ENCODE data around the gene POU6F2.

The POU6F2 gene

DNA sequence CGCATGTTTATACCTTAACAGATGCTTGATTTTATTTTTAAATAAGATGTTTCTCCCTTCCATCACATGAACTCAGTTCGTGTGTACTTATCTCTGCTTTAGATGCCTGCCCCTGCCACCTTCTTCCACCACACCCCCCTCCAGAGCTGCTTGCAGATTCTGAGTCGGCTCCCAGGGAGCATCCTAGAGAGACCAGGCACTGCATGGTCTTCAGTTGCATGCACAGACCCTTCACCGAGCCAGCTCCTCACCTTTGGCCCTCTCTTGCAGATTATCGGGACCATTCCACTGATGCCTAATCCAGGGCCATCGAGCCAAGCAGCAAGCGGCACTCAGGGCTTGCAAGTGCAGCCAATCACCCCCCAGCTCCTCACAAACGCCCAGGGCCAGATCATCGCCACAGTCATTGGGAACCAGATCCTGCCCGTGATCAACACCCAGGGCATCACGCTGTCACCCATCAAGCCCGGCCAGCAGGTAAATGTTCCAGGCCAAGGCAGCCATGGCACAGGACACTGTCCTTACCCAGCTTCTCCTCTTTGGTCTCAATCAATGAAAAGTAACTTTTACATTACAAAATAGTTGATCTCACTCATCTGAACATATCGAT lies 455.2 kb downstream of the POU6F2 start:
- no peak for DNase-seq (ENCODE audit: low read depth, low spot score)

DNA sequence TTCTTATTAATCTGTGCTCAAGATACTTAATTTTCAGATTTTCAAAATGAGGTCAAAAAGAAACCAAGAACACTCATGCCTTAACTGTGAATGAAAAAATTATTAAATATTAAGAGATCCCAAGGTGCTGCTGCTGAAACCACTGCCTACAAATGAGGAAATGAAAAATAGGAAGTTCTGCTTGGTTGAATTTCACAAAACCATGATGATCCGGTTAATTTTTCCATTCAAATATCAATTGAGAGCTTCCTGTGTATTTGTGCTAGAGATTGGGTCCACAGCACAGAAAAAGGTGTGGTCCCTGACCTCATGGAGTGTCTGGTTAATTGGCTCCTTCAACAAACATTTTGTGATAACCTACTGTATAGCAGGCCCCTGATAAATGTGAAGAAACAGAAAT lies 455.8 kb downstream of the POU6F2 start:
- DNase-seq (ENCODE audit: low read depth, low spot score) = no peak

DNA sequence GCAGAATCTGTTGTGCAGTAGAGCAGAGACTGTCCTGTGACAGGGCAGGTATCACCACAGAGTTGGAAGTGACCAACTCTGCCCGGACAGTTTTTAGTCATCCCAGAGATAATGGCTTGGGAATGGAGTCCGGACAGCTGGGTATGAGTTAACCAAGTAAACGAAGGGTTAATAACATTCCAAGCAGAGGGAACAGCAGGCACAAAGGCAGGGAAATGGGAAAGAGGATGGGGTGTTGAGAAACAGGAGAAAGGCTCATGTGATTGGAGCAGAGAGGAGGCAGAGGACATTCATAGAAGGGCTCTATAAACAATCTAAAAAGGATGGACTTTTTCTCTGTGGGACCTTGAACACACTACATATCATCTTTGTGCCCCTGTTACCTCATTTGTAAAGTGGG lies 456.3 kb downstream of the POU6F2 start:
- DNase-seq (ENCODE audit: low read depth, low spot score) = no peak

- no peak for DNase-seq (ENCODE audit: low read depth, low spot score)
Observed at GRCh38 chr7:39446546-39446945, 468.8 kb downstream of the POU6F2 start.

- no peak for DNase-seq (ENCODE audit: low read depth, low spot score)
Observed at GRCh38 chr7:39451901-39452300, 474.2 kb downstream of the POU6F2 start.

DNA sequence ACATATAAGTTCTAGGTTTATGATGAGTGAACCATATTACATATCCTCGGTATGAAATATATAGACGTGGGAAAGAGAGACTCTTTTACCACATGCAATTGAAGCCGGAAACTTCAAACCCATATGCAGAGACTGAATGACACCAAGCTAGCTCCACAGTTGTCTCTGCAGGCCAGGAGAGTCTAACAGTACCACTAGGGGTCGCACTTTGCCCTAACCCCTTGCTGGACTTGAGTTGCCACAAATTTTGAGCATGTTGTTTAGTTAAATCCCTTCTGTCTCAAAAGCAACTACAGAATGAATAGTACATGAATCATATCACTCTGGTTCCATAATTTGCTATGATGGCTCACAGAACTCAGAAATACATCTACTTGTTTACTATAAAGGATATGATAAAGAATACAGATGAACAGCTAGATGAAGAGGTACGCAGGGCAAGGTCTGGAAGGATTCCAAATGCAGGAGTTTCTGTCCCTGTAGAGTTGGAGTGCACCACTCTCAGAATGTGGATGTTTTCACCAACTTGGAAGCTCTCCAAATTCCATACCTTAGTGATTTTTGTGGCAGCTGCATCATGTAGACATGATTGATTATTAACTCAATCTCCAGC lies 476.1 kb downstream of the POU6F2 start:
- DNase-seq (ENCODE audit: low read depth, low spot score) = peak; percentile 8

DNA sequence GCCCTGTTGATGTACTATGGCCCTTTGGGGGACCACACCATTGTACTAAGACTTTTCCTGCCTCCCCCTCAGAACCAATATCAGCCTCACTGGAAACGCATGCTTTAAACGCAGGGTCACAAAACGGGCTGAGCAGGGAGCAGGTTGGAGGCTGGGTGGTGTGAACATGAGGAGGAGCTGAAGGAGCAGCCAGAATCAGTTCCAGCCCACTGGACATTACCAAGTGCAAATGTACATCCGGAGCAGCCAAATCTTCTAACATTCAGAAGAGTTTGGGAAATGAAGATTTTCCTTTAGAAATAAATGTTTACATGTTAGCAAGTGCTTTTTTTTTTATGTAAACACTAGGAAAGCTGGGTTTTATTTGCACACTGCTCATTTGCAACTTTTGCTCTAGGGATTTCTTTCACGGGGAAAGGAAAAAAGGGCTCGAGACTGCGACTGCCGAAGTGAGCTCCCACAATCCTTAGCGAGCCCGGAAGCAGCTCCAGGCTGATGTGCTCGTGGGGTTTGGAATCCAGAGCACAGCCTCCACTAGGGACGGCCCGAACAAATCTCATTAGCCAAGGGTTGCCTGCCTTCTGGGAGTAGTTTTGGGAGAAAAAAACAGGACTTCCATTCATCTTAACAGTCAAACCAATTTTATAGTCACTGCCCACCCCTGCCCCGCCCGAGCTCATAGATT lies 480.5 kb downstream of the POU6F2 start:
- DNase-seq (ENCODE audit: low read depth, low spot score) = no peak

GRCh38 chr7:39459636-39460035 lies 481.9 kb downstream of the POU6F2 start:
- DNase-seq (ENCODE audit: low read depth, low spot score) = no peak

DNA sequence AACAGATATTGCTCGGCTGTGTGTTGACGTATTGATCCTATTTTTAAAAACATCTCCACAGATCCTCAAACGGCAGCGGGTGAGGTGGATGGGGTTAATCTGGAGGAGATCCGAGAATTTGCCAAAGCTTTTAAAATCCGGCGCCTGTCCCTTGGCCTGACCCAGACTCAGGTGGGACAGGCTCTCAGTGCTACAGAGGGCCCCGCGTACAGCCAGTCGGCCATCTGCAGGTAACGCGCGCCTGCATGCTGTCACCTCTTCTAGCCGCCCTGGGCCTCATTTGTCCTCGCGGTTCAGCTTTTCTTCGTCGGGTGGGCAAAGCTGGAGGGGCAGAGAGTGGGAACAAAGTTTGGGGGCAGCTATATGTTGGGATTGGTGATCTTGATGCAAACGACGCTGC lies 482.8 kb downstream of the POU6F2 start:
- no peak for DNase-seq (ENCODE audit: low read depth, low spot score)

DNA sequence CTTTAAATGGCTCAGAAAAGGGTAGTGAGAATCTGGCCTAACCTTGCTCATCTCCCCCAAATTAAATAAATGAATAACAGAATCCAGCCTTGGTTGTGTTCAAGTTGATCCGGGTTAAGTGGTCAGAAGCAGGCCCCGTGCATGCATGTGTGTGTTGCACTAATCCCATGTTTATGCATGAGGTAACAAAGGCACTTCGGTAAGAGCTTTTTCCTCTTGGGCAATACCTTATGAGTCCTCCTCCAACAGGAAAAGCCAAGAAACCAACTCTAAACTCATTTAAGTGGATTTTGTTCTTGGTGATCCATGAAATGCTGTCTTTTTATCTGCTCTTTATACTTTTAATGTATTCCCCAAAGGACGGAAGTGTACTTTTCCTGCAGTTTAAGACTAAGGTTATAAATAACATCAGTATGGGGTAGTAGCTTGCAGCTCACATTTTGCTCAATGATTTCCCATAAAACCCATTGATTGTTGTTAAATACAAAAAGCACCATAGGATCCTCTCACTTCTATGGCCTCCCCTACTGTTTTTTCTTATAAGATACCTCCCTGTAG lies 483.6 kb downstream of the POU6F2 start:
- DNase-seq (ENCODE audit: low read depth, low spot score) = no peak

GRCh38 chr7:39463252-39463651 lies 485.5 kb downstream of the POU6F2 start:
- no peak for DNase-seq (ENCODE audit: low read depth, low spot score)

DNA sequence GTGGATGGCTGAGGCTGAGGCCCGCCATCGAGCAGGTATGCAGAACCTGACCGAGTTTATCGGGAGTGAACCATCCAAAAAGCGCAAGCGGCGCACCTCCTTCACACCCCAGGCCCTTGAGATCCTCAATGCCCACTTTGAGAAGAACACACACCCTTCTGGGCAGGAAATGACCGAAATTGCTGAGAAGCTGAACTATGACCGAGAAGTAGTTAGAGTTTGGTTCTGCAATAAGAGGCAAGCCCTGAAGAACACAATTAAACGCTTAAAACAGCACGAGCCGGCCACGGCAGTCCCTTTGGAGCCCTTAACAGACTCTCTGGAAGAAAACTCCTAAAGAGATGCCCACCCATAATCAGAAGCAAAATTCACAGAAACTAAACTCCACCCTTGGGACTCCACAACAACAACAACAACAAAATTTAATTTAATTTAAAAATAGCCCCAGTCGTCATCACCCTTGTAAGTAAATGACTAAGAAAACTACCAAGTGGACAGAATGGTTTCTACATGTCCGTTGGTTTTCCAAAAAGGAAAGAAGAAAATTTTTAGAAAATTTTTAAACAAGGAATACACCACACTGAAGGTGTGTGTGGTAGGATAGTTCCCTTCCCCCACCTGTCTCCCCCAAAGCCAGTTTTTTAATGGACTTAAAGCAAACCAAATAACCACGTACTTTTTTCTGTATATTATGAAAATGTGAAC lies 486.8 kb downstream of the POU6F2 start:
- DNase-seq (ENCODE audit: low read depth, low spot score) = no peak

- peak; percentile 2 for DNase-seq (ENCODE audit: low read depth, low spot score)
Observed at GRCh38 chr7:39465055-39465929, 487.6 kb downstream of the POU6F2 start.

DNA sequence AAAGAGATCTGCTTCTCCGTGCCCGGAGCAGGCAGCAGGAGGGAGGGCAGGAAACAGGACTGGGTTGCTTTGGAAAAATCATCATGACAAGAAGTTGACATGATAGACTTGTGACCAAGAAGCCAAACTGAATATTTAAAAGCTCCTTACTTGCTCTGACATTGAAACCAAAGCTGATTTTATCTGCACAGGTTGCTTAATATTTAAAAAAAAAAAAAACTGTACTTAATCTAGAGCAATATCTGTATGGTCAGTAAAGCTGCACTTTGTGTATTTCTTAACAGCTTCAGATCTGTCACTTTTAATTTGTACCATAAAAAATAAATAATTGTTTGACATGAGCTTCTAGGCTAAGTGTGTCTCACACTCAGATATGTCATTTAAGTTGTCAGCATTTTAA lies 490.6 kb downstream of the POU6F2 start:
- no peak for DNase-seq (ENCODE audit: low read depth, low spot score)

GRCh38 chr7:39468808-39469374 lies 491.2 kb downstream of the POU6F2 start:
- DNase-seq (ENCODE audit: low read depth, low spot score) = no peak

- no peak for DNase-seq (ENCODE audit: low read depth, low spot score)
Observed at GRCh38 chr7:39480901-39481300, 503.2 kb downstream of the POU6F2 start.

DNA sequence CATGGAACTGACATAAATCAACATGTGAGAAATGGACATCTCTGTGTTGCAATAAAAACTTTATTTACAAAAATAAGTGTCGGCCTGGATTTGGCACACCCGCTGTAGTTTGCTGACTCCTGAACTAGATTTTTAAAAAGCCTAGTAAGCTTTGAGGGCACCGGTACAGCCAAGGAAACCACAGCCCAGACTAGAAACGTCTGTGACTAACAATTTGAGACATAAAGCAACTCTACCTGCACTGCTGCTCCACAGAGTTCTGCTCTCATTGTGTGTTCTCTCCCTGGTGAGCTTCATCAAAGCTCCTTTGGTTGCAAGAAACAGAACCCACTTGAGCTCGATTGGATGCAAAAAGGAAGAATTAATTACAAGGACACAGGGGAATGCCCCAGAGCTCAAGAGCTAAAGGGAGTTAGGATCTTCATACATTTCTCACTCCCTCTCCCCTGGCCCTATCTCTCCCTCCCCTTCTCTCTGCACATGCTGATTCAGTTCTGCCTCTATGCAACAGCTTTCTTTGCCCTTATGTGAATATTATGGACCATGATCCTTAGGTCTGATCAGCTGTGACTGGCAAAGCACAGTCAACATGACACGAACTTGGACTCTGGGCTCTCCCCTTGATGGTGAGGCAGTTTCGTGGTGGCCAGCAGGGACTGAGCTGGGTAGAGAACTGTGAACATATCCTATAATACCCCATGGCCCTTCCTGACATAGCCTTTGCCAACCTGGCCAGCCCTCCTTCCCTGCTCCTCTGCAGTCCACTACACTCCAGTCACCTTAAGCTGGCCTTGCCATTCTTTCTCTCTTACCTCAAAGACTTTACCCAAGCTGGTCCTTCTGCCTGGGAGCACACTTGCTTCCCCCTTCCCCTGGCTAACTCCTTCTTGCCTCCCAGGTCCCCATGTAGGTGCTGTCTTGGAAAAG lies 511.0 kb downstream of the POU6F2 start:
- DNase-seq (ENCODE audit: low read depth, low spot score) = no peak

DNA sequence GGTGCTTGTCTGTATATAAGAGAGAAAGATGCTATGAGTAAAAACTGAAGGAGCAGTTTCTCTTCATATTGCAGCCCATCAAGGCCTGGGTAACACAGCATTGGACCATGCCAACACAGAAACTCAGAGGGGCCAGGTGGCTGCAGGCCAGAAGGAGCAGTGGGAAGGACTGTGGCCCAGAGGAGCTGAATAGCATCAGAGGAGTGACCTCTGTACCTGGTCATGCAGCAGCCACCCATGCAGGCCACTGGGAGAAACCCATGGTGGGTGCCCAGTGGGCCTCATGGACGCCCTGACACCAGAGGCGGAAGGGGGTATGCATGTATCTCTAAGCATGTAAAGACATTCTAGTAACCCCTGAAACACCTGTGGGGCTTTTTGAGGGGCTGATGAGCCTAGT lies 512.6 kb downstream of the POU6F2 start:
- no peak for DNase-seq (ENCODE audit: low read depth, low spot score)

- DNase-seq (ENCODE audit: low read depth, low spot score) = no peak
Observed at GRCh38 chr7:39493934-39494333, 516.2 kb downstream of the POU6F2 start.

DNA sequence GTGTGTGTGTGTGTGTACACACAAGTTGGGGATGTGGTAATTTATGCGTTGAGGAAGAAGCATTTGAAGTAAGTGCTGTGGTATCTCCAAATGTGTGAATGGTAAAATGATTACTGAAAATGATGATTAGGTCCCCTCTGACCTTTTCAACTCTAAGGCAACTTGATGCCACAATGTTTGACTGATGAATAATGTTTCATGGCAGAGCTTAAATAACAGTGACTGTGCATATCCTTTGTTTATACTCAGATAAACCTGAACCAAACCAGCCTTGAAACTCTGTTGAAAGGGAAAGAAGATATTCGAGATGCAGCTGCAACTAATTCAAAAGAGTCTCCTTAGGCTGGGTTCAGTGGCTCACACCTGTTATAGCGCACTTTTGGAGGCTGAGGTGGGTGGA lies 523.6 kb downstream of the POU6F2 start:
- DNase-seq (ENCODE audit: low read depth, low spot score) = no peak

All from activated CD4-positive, CD25-positive, alpha-beta regulatory T cell treated with anti-CD3 and anti-CD28 coated beads, Interleukin-2, amount 50 U/mL, for 16 hours (primary cell).